SK-N-SH (cell line): ENCODE results near the gene RTN4. TPM values are rescaled to one million over a fixed set of nuclear protein-coding genes. Genes with fewer than 3 reads are reported as not detected.

Experiments used
- CTCF ChIA-PET: fragments of 300-600, 350-600 bp; formaldehyde crosslinking; extraction: SDS; loops from one replicate; lab custom pipeline; 2021; lab: Yijun Ruan, JAX
- POLR2A ChIA-PET: fragments of 350-600 bp; sonication (Branson Sonifier 250); formaldehyde crosslinking; extraction: SDS; loops from one replicate; lab custom pipeline; 2020; ENCODE audit warnings: antibody characterized with exemption, inconsistent platforms; lab: Yijun Ruan, JAX
- DNase-seq: peaks from one replicate; pipeline ENCODE4 v3.0.0; 2012
- H2AFZ ChIP-seq: fragments of 200-600 bp; sonication (generic); 2 replicates; pipeline ENCODE4 v1.8.1; 2016; ENCODE audit warnings: antibody characterized with exemption, mild to moderate bottlenecking, low read depth
- H3F3A ChIP-seq: fragments of 200-600 bp; sonication (generic); replicated peaks from 2 replicates; pipeline ENCODE3; 2016; ENCODE audit warnings: antibody characterized with exemption, mild to moderate bottlenecking; ENCODE audit not compliant: insufficient read depth
- H3K27ac ChIP-seq, 2 experiments: fragments of 200-500 bp in 1 of 2; fragments of 200-600 bp in 1 of 2; sonication (Bioruptor generic) in 1 of 2; sonication (generic), shearing (Covaris generic) in 1 of 2; 2 replicates each; pipeline versions ENCODE4 v1.5.1 to v1.6.1; 2014 to 2016; ENCODE audit warnings: low read depth in 2 of 2, inconsistent platforms in 1 of 2, low read length in 1 of 2, mild to moderate bottlenecking in 1 of 2, mixed read lengths in 1 of 2
- H3K27me3 ChIP-seq: fragments of 200-600 bp; sonication (generic), shearing (Covaris generic); 2 replicates; pipeline ENCODE4 v1.6.1; 2016; ENCODE audit warnings: mixed run types; ENCODE audit not compliant: insufficient read depth
- H3K36me3 ChIP-seq, 2 experiments: fragments of 200-500 bp in 1 of 2; fragments of 200-600 bp in 1 of 2; sonication (Bioruptor generic) in 1 of 2; sonication (generic) in 1 of 2; replicated peaks in 1 of 2; 2 replicates each; pipeline versions ENCODE3 to v1.5.1; 2014 to 2016; ENCODE audit warnings: low read length in 1 of 2, mild to moderate bottlenecking in 1 of 2; ENCODE audit not compliant: insufficient read depth in 2 of 2, control insufficient read depth in 1 of 2
- H3K4me1 ChIP-seq, 2 experiments: fragments of 200-500 bp in 1 of 2; fragments of 200-600 bp in 1 of 2; sonication (Bioruptor generic) in 1 of 2; sonication (generic), shearing (Covaris generic) in 1 of 2; 2 replicates each; pipeline versions ENCODE4 v1.5.1 to v1.6.1; 2014 to 2016; ENCODE audit warnings: low read depth in 1 of 2, low read length in 1 of 2, mixed run types in 1 of 2; ENCODE audit not compliant: insufficient read depth in 2 of 2, control insufficient read depth in 1 of 2
- H3K4me2 ChIP-seq: fragments of 200-600 bp; sonication (generic), shearing (Covaris generic); 2 replicates; pipeline ENCODE4 v1.6.1; 2017; ENCODE audit warnings: mixed run types
- H3K4me3 ChIP-seq, 2 experiments: fragments of 200-500 bp in 1 of 2; fragments of 200-600 bp in 1 of 2; sonication (Bioruptor generic) in 1 of 2; sonication (generic), shearing (Covaris generic) in 1 of 2; 2 replicates each; pipeline versions ENCODE4 v1.5.1 to v1.8.1; 2014 to 2016; ENCODE audit warnings: low read depth in 2 of 2, inconsistent platforms in 1 of 2, low read length in 1 of 2, mild to moderate bottlenecking in 1 of 2, mixed read lengths in 1 of 2, moderate library complexity in 1 of 2
- H3K79me2 ChIP-seq: fragments of 200-600 bp; sonication (generic); 2 replicates; pipeline ENCODE4 v1.8.1; 2017; ENCODE audit warnings: mild to moderate bottlenecking; ENCODE audit not compliant: insufficient read depth
- H3K9ac ChIP-seq: fragments of 200-600 bp; sonication (generic); 2 replicates; pipeline ENCODE4 v1.6.1; 2017; ENCODE audit warnings: mixed run types
- H3K9me2 ChIP-seq: fragments of 200-600 bp; sonication (generic); 2 replicates; pipeline ENCODE4 v1.6.1; 2017; ENCODE audit warnings: mixed run types
- H3K9me3 ChIP-seq: fragments of 200-600 bp; sonication (generic); 2 replicates; pipeline ENCODE4 v1.6.1; 2017; ENCODE audit warnings: mixed run types, mild to moderate bottlenecking, moderate library complexity
- H4K20me1 ChIP-seq: fragments of 200-600 bp; sonication (generic); 2 replicates; pipeline ENCODE4 v1.6.1; 2017; ENCODE audit warnings: mild to moderate bottlenecking, mixed run types; ENCODE audit not compliant: insufficient read depth
- CHD2 ChIP-seq: fragments of 150-350 bp; IDR thresholded peaks from 2 replicates; pipeline ENCODE4 v1.6.1; 2018; ENCODE audit warnings: low read length; ENCODE audit not compliant: partially characterized antibody
- EP300 ChIP-seq, 2 experiments: IDR thresholded peaks; 2 replicates each; pipeline versions ENCODE4 v1.4.0 to v1.6.1; 2012; ENCODE audit warnings: borderline replicate concordance in 1 of 2, low read depth in 1 of 2, low read length in 1 of 2
- FOSL2 ChIP-seq: IDR thresholded peaks from 2 replicates; pipeline ENCODE4 v1.4.0; 2012; ENCODE audit warnings: low read depth, mild to moderate bottlenecking, moderate library complexity, borderline replicate concordance
- GABPA ChIP-seq: IDR thresholded peaks from 2 replicates; pipeline ENCODE4 v1.4.0; 2012; ENCODE audit warnings: low read depth, mild to moderate bottlenecking
- JUND ChIP-seq: IDR thresholded peaks from 2 replicates; pipeline ENCODE4 v1.4.0; 2012
- MEF2A ChIP-seq: IDR thresholded peaks from 2 replicates; pipeline ENCODE4 v1.4.0; 2012; ENCODE audit warnings: low read depth, borderline replicate concordance
- MXI1 ChIP-seq: IDR thresholded peaks from 2 replicates; pipeline ENCODE4 v1.6.1; 2012; ENCODE audit warnings: mild to moderate bottlenecking, low read depth, low read length, improper control_type of control experiment
- POLR2AphosphoS5 ChIP-seq: IDR thresholded peaks from 2 replicates; pipeline ENCODE4 v1.6.1; 2012; ENCODE audit warnings: low read depth, low read length
- RFX5 ChIP-seq: IDR thresholded peaks from 2 replicates; pipeline ENCODE4 v1.6.1; 2012; ENCODE audit warnings: mild to moderate bottlenecking, improper control_type of control experiment, low read length
- SIN3A ChIP-seq: IDR thresholded peaks from 2 replicates; pipeline ENCODE4 v1.6.1; 2012; ENCODE audit warnings: low read depth, mild to moderate bottlenecking, low read length, moderate library complexity, borderline replicate concordance
- TCF12 ChIP-seq: IDR thresholded peaks from 2 replicates; pipeline ENCODE4 v1.4.0; 2012
- WGBS: methylation state at CpG from one replicate; pipeline ENCODE4 v1.1.6; 2017; ENCODE audit warnings: low lambda C conversion rate; 5-methylcytosine and 5-hydroxymethylcytosine counted together
- polyA plus RNA-seq, 3 experiments: library from polyadenylated mRNA; depleted of rRNA; stranded (reverse); fragments of >200 nt; gene quantifications; 2 replicates each; pipeline ENCODE4 v1.2.3, GENCODE V29; 2012
- TF ChIP-seq, protein P1 (sequence below): IDR thresholded peaks from 2 replicates; pipeline ENCODE4 v1.4.0; 2012; ENCODE audit warnings: low read depth, borderline replicate concordance
- TF ChIP-seq, protein P2 (sequence below): IDR thresholded peaks from 2 replicates; pipeline ENCODE4 v1.6.1; 2012; ENCODE audit warnings: mild to moderate bottlenecking, low read depth, low read length, moderate library complexity
- TF ChIP-seq, protein P3 (sequence below): fragments of 200-600 bp; sonication (generic); IDR thresholded peaks from 2 replicates; pipeline ENCODE4 v1.6.1; 2017; ENCODE audit warnings: antibody characterized with exemption, mild to moderate bottlenecking, moderate library complexity
- TF ChIP-seq, protein P4 (sequence below): IDR thresholded peaks from 2 replicates; pipeline ENCODE4 v1.4.0; 2012; ENCODE audit warnings: low read depth, borderline replicate concordance
- TF ChIP-seq, protein P5 (sequence below): fragments of 150-350 bp; IDR thresholded peaks from 2 replicates; pipeline ENCODE4 v1.6.1; 2017; ENCODE audit warnings: antibody characterized with exemption, low read length, low read depth, borderline replicate concordance
- TF ChIP-seq, protein P6 (sequence below): fragments of 150-350 bp; IDR thresholded peaks from 2 replicates; pipeline ENCODE4 v1.6.1; 2016; ENCODE audit warnings: mild to moderate bottlenecking, low read depth, low read length
- TF ChIP-seq, protein P7 (sequence below): IDR thresholded peaks from 2 replicates; pipeline ENCODE4 v1.4.0; 2012; ENCODE audit warnings: low read depth

Gene RTN4
- polyA plus RNA-seq, 1 of the 3 experiments (the other 2 are of a cell fraction), result 315 TPM

DNA sequence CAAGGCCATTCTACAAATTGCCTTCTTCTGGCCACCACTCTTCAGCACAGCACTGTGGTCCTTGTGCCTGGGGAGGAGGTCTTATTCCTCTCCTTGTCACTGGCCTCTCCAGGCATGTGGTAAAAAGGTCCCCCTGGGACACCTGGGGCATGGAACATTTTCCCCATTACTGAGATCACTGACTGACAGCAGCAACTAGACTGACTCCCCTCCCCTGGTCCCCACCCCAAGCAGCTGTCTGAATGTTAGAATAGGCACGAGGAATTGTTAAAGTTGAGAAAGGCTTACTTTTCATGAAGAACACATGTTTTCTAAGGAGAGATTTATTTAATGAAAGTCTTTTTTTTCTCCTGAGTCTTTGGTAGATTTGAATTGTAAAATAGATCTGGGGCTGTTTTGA lies 39.5 kb upstream of the RTN4 start:
- CTCF ChIA-PET, result no interaction called here
- H3K4me2 ChIP-seq, result no peak overlapping the region
- WGBS, result 88% methylated on average over 1 of the region's 1 CpG

More for the DNA sequence above, 39.5 kb upstream of the RTN4 start:
- no peak for DNase-seq
- Histone ChIP-seq H3K27ac (no peak overlapping the region), H4K20me1 (no peaks in the 10 kb centered on the region), H3F3A (peaks cover 12% of the 10 kb centered on the region), H3K9me3 (no peaks in the 10 kb centered on the region), H3K9me2 (no peaks in the 10 kb centered on the region), H3K36me3 (no peaks in the 10 kb centered on the region), H3K9ac (no peak overlapping the region), H2AFZ (no peak overlapping the region), H3K79me2 (no peaks in the 10 kb centered on the region), H3K4me1 (peaks cover 0 to 16% of the 10 kb centered on the region in 2 experiments; a peak in 1 of 4 replicates), H3K27me3 (no peaks in the 10 kb centered on the region), H3K4me3 (no peak overlapping the region)
- TF ChIP-seq TCF12 (no peak), POLR2AphosphoS5 (no peak), FOSL2 (no peak), MXI1 (no peak), JUND (no peak), EP300 (IDR thresholded peaks at IDR 0.05; ENCODE audit: borderline replicate concordance in 1 of 2, low read depth in 1 of 2, low read length in 1 of 2) (no peak), GABPA (no peak), SIN3A (no peak), CHD2 (no peak), MEF2A (no peak), RFX5 (no peak)
- TF ChIP-seq, protein P1, sequence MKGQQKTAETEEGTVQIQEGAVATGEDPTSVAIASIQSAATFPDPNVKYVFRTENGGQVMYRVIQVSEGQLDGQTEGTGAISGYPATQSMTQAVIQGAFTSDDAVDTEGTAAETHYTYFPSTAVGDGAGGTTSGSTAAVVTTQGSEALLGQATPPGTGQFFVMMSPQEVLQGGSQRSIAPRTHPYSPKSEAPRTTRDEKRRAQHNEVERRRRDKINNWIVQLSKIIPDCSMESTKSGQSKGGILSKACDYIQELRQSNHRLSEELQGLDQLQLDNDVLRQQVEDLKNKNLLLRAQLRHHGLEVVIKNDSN, result no peak
- TF ChIP-seq, protein P2, sequence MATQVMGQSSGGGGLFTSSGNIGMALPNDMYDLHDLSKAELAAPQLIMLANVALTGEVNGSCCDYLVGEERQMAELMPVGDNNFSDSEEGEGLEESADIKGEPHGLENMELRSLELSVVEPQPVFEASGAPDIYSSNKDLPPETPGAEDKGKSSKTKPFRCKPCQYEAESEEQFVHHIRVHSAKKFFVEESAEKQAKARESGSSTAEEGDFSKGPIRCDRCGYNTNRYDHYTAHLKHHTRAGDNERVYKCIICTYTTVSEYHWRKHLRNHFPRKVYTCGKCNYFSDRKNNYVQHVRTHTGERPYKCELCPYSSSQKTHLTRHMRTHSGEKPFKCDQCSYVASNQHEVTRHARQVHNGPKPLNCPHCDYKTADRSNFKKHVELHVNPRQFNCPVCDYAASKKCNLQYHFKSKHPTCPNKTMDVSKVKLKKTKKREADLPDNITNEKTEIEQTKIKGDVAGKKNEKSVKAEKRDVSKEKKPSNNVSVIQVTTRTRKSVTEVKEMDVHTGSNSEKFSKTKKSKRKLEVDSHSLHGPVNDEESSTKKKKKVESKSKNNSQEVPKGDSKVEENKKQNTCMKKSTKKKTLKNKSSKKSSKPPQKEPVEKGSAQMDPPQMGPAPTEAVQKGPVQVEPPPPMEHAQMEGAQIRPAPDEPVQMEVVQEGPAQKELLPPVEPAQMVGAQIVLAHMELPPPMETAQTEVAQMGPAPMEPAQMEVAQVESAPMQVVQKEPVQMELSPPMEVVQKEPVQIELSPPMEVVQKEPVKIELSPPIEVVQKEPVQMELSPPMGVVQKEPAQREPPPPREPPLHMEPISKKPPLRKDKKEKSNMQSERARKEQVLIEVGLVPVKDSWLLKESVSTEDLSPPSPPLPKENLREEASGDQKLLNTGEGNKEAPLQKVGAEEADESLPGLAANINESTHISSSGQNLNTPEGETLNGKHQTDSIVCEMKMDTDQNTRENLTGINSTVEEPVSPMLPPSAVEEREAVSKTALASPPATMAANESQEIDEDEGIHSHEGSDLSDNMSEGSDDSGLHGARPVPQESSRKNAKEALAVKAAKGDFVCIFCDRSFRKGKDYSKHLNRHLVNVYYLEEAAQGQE, result no peak
- TF ChIP-seq, protein P3, sequence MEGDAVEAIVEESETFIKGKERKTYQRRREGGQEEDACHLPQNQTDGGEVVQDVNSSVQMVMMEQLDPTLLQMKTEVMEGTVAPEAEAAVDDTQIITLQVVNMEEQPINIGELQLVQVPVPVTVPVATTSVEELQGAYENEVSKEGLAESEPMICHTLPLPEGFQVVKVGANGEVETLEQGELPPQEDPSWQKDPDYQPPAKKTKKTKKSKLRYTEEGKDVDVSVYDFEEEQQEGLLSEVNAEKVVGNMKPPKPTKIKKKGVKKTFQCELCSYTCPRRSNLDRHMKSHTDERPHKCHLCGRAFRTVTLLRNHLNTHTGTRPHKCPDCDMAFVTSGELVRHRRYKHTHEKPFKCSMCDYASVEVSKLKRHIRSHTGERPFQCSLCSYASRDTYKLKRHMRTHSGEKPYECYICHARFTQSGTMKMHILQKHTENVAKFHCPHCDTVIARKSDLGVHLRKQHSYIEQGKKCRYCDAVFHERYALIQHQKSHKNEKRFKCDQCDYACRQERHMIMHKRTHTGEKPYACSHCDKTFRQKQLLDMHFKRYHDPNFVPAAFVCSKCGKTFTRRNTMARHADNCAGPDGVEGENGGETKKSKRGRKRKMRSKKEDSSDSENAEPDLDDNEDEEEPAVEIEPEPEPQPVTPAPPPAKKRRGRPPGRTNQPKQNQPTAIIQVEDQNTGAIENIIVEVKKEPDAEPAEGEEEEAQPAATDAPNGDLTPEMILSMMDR, result no peak
- TF ChIP-seq, protein P4, sequence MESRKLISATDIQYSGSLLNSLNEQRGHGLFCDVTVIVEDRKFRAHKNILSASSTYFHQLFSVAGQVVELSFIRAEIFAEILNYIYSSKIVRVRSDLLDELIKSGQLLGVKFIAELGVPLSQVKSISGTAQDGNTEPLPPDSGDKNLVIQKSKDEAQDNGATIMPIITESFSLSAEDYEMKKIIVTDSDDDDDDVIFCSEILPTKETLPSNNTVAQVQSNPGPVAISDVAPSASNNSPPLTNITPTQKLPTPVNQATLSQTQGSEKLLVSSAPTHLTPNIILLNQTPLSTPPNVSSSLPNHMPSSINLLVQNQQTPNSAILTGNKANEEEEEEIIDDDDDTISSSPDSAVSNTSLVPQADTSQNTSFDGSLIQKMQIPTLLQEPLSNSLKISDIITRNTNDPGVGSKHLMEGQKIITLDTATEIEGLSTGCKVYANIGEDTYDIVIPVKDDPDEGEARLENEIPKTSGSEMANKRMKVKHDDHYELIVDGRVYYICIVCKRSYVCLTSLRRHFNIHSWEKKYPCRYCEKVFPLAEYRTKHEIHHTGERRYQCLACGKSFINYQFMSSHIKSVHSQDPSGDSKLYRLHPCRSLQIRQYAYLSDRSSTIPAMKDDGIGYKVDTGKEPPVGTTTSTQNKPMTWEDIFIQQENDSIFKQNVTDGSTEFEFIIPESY, result no peak
- TF ChIP-seq, protein P5, sequence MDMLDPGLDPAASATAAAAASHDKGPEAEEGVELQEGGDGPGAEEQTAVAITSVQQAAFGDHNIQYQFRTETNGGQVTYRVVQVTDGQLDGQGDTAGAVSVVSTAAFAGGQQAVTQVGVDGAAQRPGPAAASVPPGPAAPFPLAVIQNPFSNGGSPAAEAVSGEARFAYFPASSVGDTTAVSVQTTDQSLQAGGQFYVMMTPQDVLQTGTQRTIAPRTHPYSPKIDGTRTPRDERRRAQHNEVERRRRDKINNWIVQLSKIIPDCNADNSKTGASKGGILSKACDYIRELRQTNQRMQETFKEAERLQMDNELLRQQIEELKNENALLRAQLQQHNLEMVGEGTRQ, result no peak
- TF ChIP-seq, protein P6, sequence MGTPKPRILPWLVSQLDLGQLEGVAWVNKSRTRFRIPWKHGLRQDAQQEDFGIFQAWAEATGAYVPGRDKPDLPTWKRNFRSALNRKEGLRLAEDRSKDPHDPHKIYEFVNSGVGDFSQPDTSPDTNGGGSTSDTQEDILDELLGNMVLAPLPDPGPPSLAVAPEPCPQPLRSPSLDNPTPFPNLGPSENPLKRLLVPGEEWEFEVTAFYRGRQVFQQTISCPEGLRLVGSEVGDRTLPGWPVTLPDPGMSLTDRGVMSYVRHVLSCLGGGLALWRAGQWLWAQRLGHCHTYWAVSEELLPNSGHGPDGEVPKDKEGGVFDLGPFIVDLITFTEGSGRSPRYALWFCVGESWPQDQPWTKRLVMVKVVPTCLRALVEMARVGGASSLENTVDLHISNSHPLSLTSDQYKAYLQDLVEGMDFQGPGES, result no peak
- TF ChIP-seq, protein P7, sequence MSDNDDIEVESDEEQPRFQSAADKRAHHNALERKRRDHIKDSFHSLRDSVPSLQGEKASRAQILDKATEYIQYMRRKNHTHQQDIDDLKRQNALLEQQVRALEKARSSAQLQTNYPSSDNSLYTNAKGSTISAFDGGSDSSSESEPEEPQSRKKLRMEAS, result no peak
- POLR2A ChIA-PET, result no interaction called here
